ENCODE measurements around the gene YWHAG.

Gene YWHAG

DNA sequence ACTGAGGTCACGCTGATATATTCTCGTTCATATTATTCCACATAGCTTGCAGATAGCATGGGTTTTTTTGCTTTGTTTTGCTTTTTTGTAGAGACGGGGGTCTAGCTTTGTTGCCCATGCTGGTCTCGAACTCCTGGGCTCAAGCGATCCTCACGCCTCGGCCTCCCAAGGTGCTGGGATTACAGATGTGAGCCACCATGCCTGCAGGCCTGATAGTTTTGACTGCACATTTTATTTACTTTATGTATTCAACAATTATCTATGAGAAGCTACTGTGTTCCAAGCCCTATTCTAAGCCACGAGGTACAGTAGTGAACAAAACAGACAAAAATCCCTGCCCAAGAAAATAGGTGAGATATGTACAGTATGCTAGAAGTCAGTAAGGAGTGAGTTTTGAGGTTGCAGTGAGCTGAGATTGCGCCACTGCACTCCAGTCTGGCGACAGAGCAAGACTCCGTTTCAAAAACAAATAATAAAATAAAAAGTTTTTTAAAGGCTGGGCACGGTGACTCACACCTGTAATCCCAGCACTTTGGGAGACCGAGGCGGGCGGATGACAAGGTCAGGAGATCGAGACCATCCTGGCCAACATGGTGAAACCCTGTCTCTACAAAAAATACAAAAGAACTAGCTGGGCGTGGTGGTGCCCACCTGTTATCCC is 1.3 kb upstream of the YWHAG start:
- Mint-ChIP-seq H3K36me3 (peaks cover 18% of the 10 kb centered on the region), H3K27ac (peak overlapping the region; percentile 98), H3K9me3 (no peaks in the 10 kb centered on the region), H3K27me3 (no peaks in the 10 kb centered on the region), H3K4me3 (peak overlapping the region; percentile 86), H3K4me1 (peaks cover 44% of the 10 kb centered on the region)
- no peak for ATAC-seq

DNA sequence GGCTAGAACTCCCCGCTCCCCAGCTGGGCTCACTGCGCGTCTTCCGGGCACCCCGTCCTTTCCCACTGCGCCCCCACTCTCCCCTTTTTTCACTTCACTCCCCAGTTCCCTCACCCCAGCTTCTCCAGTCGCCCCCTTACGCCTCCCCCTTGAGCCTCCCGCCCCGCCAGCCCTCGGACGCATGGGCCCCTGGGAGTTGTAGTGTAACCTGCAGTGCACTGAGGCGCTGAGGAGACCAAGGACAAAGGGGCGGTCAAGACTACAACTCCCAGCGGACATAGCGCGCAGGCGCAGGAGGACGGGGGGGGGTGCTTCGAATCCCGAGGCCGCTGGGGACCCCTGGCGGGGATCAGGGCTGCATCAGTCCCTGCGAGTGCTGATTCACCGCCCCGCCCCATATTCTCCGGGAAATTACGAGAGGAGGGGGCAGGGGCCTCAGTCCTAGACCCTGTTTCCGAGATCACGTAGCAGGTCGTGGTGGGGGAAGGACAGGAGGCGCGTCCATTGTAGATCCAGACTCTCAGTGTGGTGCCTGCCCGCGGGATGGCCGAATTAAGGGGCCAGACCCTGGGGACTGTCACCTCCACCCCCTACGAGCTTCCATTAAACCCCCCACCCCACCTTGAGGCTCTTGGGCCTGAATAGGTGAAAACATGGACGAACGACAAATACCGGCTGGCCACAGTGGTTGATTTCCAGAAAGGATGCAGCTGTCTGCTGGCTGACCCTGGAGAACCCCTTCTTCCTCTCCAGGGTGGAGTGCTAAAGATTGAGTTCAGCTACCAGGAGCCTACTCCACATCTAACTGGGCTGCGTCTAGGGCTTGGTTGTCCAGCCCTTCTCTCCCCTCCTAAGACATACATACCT is 553 bp upstream of the YWHAG start:
- H3K4me3 Mint-ChIP-seq = peak overlapping the region; percentile 86
- peaks cover 24% of the 10 kb centered on the region for H3K36me3 Mint-ChIP-seq
- peak; percentile 97 for ATAC-seq
- peak overlapping the region; percentile 98 for H3K27ac Mint-ChIP-seq
- H3K9me3 Mint-ChIP-seq = no peaks in the 10 kb centered on the region
- H3K27me3 Mint-ChIP-seq = no peaks in the 10 kb centered on the region
- peaks cover 44% of the 10 kb centered on the region for H3K4me1 Mint-ChIP-seq

DNA sequence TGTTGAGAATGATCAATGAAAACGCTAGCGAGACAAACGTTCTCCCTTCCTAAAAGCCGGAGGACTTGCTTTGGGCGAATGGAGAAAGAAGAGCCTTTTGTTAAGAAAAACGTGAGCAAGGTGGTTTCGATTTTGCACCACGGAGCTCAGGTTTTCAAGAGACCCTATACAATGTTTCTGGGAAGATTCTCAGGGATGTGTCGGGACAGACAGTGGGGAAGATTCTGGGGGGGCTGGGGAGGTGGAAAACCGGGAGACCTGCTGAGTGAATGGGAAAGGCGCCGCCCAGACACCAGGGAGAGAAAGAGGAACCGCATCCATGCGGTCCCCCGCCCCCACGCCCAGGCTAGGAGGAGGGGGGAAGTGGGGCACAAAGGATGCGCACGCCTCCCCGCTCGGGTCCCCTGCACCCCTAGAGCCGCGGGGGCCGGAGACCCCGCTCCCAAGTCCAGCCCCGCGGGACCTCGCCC is 745 bp downstream of the YWHAG start:
- Mint-ChIP-seq H3K9me3 (no peaks in the 10 kb centered on the region), H3K27ac (peak overlapping the region; percentile 98), H3K4me3 (peak overlapping the region; percentile 98), H3K27me3 (no peaks in the 10 kb centered on the region), H3K36me3 (peaks cover 24% of the 10 kb centered on the region), H3K4me1 (peaks cover 40% of the 10 kb centered on the region)
- ATAC-seq = peak; percentile 64

DNA sequence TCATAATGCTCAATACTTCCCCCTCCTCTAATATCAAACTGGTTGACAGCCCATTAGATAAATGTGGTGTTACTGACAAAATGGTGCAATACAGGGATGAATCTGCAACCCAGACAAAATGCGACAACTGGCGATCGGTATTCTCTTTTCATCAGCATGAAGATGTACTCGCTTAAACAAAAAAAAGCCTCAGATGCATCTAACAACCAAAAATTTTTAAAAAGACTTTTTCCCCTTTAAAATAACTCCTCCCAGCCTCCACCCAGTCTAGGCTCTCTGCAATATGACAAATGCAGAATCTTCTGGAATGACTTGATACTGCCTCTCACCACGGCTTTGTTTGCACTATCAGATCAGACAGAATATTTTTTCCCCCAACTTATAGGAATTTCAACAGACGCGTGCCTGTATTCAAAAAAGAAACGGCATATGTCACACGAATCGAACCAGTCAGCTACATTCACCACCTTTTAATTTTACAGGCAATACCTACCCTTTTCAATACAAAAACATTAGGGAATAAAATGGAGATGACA is 1.2 kb downstream of the YWHAG start:
- H3K4me3 Mint-ChIP-seq = peak overlapping the region; percentile 98
- H3K27me3 Mint-ChIP-seq = no peaks in the 10 kb centered on the region
- ATAC-seq = no peak
- no peaks in the 10 kb centered on the region for H3K9me3 Mint-ChIP-seq
- peaks cover 45% of the 10 kb centered on the region for H3K4me1 Mint-ChIP-seq
- H3K27ac Mint-ChIP-seq = peak overlapping the region; percentile 98
- H3K36me3 Mint-ChIP-seq = peaks cover 24% of the 10 kb centered on the region

DNA sequence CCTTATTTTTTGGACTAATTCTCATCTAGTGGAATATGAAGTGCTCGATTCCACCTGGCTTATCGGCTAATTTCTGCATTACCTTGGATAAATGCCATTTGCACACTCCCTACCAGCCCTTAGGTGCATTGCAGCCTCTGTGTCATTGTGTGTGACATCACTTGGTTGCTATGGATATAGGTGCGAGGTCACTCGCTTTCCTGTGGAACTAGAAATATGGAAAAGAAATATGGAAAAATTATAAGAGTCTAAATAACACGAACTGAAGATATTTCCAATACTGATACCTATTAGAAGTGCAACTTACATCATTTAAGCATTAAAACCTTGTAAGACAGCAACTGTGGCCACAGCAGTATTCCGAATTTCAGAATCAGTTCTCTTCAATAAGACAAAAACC is 2.0 kb downstream of the YWHAG start:
- H3K36me3 Mint-ChIP-seq = peaks cover 24% of the 10 kb centered on the region
- H3K4me3 Mint-ChIP-seq = peak overlapping the region; percentile 98
- H3K27ac Mint-ChIP-seq = peak overlapping the region; percentile 98
- H3K27me3 Mint-ChIP-seq = no peaks in the 10 kb centered on the region
- ATAC-seq = no peak
- peaks cover 52% of the 10 kb centered on the region for H3K4me1 Mint-ChIP-seq
- H3K9me3 Mint-ChIP-seq = no peaks in the 10 kb centered on the region

DNA sequence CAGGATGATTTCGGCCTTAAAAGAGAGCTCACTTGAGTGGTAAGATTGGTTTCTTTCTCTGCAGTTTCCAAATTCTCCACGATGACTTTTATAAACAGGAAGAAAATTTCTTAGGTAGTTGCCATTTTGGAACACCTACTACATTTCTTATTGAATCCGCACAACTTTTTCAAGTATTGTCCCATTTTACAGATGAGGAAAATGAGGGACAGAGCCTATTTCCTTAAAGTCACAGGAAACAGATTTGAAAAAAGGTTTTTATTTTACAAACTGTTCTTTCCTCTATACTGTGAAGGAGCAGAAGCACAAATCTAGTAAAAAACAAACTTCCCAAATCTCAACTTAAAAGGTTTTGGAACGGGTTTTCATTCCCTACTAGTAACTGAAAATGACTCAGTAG is 2.7 kb downstream of the YWHAG start:
- Mint-ChIP-seq H3K9me3 (no peaks in the 10 kb centered on the region), H3K36me3 (peaks cover 30% of the 10 kb centered on the region), H3K27ac (no peak overlapping the region), H3K27me3 (no peaks in the 10 kb centered on the region), H3K4me1 (peaks cover 59% of the 10 kb centered on the region), H3K4me3 (no peak overlapping the region)
- ATAC-seq = no peak

DNA sequence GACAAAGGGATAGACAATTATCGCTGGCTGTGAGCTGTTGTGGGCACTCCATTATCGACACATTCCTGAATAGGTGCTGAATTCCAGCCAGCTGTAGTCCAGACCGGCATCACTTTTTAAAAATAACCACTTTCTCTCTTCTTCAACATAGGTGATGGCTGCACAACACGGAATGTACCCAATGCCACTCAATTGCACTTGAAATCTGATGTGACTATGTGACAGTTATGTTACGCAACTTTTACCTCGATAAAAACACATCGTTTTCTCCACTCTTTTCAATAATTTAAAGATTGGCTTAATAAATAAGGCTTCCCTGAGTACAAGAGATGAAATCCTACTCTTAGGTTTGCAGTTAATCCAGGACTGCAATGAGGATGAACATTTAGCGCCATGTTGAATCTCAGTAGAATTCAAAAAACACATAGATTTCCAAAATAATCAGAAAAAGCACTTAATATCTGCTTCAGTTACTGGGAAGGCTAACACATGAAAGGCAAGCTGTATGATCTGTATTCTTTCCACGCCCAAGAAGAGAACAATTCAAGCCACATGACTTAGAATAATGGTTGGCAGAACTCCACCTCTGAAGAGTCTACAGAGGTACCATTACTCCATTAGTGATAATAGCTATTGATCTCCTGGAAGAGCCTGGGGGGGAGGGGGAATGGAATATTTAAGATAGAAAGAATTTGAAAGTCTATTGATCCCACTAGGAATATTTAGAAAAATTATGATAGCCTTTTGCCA is 3.6 kb downstream of the YWHAG start:
- no peak overlapping the region for H3K27ac Mint-ChIP-seq

DNA sequence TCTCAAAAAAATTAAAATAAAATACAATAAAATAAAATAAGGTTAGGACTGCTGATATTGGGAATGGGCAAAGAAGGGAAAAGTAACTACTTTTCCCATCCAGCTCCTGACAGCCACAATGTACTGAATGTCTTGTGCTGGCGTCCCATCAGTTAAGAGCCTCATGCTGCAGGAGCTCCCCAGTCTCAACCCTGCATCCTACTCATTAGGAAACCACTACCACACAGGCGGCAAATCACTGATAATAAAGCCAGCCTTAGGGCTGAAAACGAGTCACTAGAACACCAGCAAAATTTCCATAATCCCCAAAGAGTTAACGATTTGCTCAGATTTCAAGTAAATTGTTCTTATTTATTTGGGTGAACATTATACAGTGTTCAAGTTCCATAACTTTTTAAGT is 4.3 kb downstream of the YWHAG start:
- H3K4me1 Mint-ChIP-seq = peaks cover 67% of the 10 kb centered on the region
- no peak for ATAC-seq
- no peaks in the 10 kb centered on the region for H3K27me3 Mint-ChIP-seq
- no peak overlapping the region for H3K4me3 Mint-ChIP-seq
- no peak overlapping the region for H3K27ac Mint-ChIP-seq
- no peaks in the 10 kb centered on the region for H3K9me3 Mint-ChIP-seq
- H3K36me3 Mint-ChIP-seq = peaks cover 37% of the 10 kb centered on the region

More for the DNA sequence above, 3.6 kb downstream of the YWHAG start:
- ATAC-seq = no peak
- no peak overlapping the region for H3K4me3 Mint-ChIP-seq
- no peaks in the 10 kb centered on the region for H3K9me3 Mint-ChIP-seq
- H3K4me1 Mint-ChIP-seq = peaks cover 68% of the 10 kb centered on the region
- H3K27me3 Mint-ChIP-seq = no peaks in the 10 kb centered on the region
- H3K36me3 Mint-ChIP-seq = peaks cover 32% of the 10 kb centered on the region

DNA sequence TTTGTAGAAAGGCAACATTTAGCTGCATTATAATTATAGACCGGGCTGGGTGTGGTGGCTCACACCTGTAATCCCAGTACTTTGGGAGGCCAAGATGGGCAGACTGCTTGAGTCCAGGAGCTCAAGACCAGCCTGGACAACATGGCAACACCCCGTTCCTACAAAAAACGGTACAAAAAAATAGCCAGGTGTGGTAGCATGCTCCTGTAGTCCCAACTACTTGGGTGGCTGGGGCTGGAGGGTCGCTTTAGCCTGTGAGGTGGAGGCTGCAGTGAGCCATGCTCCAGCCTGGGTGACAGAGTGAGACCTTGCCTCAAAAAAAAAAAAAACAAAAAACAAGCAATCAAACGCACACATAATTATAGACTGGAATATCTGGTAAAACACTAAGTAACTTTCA is 5.0 kb downstream of the YWHAG start:
- Mint-ChIP-seq H3K4me3 (no peak overlapping the region), H3K27me3 (no peaks in the 10 kb centered on the region), H3K36me3 (peaks cover 43% of the 10 kb centered on the region), H3K4me1 (peaks cover 69% of the 10 kb centered on the region), H3K9me3 (no peaks in the 10 kb centered on the region), H3K27ac (no peak overlapping the region)
- no peak for ATAC-seq

DNA sequence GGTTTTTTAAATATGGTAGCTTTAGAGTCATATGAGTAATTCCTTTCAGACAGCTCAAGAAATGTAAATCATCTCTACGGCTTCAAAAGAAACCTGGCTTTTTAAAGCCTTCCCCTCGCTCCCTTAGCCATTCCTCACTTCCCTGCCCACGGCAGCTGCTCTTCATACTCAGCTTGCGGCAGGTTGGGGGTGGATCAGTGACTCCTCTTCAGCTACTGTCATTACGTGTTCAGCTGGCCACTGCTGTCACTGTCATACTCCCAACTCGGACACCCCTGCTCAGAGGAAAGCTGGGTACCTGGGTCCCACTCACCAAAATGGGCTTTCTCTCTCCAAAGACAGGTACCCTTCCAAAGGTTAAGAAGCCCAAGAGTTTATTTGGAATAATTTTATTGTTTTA is 6.6 kb downstream of the YWHAG start:
- Mint-ChIP-seq H3K4me3 (no peak overlapping the region), H3K27ac (peak overlapping the region; percentile 48), H3K4me1 (peaks cover 66% of the 10 kb centered on the region), H3K36me3 (peaks cover 42% of the 10 kb centered on the region), H3K27me3 (no peaks in the 10 kb centered on the region), H3K9me3 (no peaks in the 10 kb centered on the region)
- ATAC-seq = no peak

DNA sequence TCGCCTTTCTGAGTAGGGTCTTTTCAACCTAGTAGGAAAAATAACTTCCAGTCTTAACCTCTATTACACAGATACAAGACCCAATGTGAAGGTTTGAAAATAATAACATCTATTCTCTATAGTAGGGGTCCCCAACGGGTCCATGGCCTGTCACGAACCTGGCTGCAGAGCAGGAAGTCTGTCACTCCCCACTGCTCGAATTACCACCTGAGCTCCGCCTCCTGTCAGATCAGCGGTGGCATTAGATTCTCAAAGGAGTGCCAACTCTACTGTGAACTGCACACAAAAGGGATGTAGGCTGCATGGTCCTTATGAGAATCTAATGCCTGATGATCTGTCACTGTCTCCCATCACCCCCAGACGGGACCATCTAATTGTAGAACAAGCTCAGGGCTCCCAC is 7.4 kb downstream of the YWHAG start:
- ATAC-seq = no peak
- Mint-ChIP-seq H3K4me1 (peaks cover 68% of the 10 kb centered on the region), H3K36me3 (peaks cover 50% of the 10 kb centered on the region), H3K27ac (no peak overlapping the region), H3K4me3 (no peak overlapping the region), H3K9me3 (no peaks in the 10 kb centered on the region), H3K27me3 (no peaks in the 10 kb centered on the region)

DNA sequence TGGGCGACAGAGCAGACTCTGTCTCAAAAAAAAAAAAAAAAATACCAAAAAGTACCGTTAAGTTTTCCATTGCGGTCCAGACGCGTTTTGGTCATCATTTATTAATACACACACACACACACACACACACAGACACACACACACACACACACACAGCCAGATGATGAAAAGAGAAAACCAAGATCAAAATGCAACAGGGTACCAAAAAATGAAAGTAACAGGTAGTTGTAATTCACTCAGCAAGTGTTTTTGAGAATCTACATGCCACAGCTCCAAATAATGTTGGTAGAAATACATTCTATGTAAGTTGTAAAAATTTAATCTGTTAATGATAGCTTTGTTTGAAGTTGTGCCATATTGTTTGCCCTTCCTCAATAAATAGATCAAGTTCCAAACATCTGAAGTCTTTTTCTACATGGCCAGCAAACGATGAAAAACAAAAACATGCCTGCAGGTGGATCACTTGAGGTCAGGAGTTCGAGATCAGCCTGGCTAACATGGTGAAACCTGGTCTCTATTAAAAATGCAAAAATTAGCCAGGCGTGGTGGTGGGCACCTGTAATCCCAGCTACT is 9.4 kb downstream of the YWHAG start:
- Mint-ChIP-seq H3K27me3 (no peaks in the 10 kb centered on the region), H3K27ac (no peak overlapping the region), H3K36me3 (peaks cover 54% of the 10 kb centered on the region), H3K4me3 (no peak overlapping the region), H3K9me3 (no peaks in the 10 kb centered on the region), H3K4me1 (peaks cover 69% of the 10 kb centered on the region)
- no peak for ATAC-seq

DNA sequence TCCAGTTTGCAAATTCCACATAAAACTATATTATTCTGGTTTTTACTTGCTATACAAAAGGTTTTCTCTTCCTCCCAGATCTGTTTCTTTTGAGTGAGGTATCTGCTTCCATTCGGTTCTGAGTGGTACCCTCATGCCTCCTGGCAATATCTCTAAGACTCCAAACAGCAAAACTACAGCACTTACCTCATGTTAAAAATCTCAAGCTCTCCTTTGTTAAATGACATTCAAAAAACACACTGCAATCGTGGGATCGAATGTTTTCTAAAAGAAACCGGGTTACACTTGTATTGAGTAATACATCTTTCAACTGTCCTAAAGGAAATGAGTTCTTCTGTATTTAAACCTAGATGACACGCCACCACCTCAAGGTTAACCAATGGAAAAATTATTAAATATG is 11.1 kb downstream of the YWHAG start:
- no peaks in the 10 kb centered on the region for H3K27me3 Mint-ChIP-seq
- no peak for ATAC-seq
- H3K4me1 Mint-ChIP-seq = peaks cover 72% of the 10 kb centered on the region
- no peaks in the 10 kb centered on the region for H3K9me3 Mint-ChIP-seq
- peaks cover 66% of the 10 kb centered on the region for H3K36me3 Mint-ChIP-seq
- H3K27ac Mint-ChIP-seq = no peak overlapping the region
- H3K4me3 Mint-ChIP-seq = no peak overlapping the region

DNA sequence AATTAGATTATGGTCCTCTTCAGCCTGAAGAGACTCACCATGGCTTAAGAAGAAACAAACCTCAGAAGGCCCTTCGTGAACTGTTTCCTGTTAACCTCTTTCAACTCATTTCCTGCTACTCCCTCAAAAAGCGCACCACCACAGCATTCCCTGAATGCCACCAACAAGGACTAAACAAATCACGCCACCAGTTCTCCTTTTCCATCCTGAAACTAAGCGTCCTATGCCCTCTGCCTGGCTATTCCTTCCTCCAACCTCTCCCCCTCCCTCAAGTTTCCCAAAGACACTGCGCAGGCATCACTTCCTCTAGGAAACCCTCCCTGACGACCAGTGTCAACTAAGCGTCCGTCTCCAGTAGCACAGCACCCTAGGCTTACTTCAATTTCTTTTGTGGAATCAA is 12.0 kb downstream of the YWHAG start:
- Mint-ChIP-seq H3K9me3 (no peaks in the 10 kb centered on the region), H3K36me3 (peaks cover 75% of the 10 kb centered on the region), H3K4me3 (no peak overlapping the region), H3K27me3 (no peaks in the 10 kb centered on the region), H3K4me1 (peaks cover 72% of the 10 kb centered on the region), H3K27ac (no peak overlapping the region)
- ATAC-seq = no peak

DNA sequence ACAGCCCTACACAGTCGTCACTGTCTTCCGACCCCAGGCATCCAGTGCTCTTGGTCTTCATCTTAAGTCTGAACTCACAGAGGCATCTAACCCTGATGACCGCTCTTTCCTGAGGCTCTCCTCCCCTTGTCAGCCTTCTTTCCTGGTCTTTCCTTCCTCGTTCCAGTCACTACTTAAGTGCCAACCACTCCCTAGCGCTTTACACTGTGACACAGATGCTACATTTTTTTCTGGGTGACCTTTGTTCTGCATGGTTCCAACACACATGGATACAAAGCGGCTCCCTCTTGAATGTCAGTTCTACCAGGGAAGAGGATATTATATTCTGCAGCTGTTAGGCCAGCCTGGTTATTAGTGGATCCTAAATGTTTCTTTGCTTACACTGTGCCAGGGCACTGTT is 12.7 kb downstream of the YWHAG start:
- peaks cover 70% of the 10 kb centered on the region for H3K4me1 Mint-ChIP-seq
- no peak for ATAC-seq
- peak overlapping the region; percentile 11 for H3K27ac Mint-ChIP-seq
- no peaks in the 10 kb centered on the region for H3K27me3 Mint-ChIP-seq
- no peaks in the 10 kb centered on the region for H3K9me3 Mint-ChIP-seq
- peaks cover 70% of the 10 kb centered on the region for H3K36me3 Mint-ChIP-seq
- H3K4me3 Mint-ChIP-seq = no peak overlapping the region
